Measurements from ENCODE around the gene NCKAP5. TPM values are rescaled to one million over a fixed set of nuclear protein-coding genes. Genes with fewer than 3 reads are reported as not detected.
A peak's percentile ranks its signal among the peaks of the same experiment; 100 is the strongest.

The NCKAP5 gene
- total RNA-seq, 1 experiment from 2014 or later, result not detected

DNA sequence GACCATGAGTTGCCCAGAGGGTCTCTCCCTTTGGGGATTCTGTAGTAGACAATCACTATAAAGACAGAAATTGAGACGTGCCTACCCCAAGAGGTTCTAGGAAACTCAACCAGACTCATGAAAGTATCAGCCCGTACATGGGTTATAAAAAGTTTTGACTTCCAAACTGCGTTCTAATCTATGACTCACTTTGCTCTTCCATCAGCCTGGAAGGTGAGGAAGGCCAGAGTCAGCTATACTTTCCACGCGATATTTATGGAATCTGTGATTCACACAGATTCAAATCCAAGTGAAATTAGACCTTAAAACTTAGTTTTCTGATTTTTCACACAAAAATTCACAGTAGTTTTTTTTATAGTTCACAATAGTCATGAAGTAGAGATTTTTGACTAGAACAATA lies 890.6 kb downstream of the NCKAP5 start:
- Histone ChIP-seq H3K9me3 (ENCODE audit: insufficient read depth, low read depth) (no peaks in the 10 kb centered on the region), H3K9me2 (ENCODE audit: insufficient read depth) (no peaks in the 10 kb centered on the region), H3K4me2 (no peak overlapping the region), H3K4me1 (replicated peaks; ENCODE audit: insufficient read depth) (peaks cover 1% of the 10 kb centered on the region; the same call in 1 of the 2 replicates), H3K27me3 (ENCODE audit: insufficient read depth, low read depth) (no peaks in the 10 kb centered on the region), H3K79me2 (ENCODE audit: low read depth) (no peaks in the 10 kb centered on the region), H3K27ac (no peak overlapping the region), H3K4me3 (no peak overlapping the region), H3K36me3 (ENCODE audit: low read depth) (no peaks in the 10 kb centered on the region), H4K20me1 (ENCODE audit: insufficient read depth) (no peaks in the 10 kb centered on the region), H2AFZ (no peak overlapping the region), H3F3A (ENCODE audit: insufficient read depth, low read depth) (no peaks in the 10 kb centered on the region)
- POLR2A ChIA-PET (ENCODE audit: unreplicated experiment), result no interaction called here
- no TSS peak for BruUV-seq (replicated peaks)
- DNase-seq, result no peak
- no peak for TF ChIP-seq EZH2 (IDR thresholded peaks at IDR 0.05; ENCODE audit: low read depth)
- TF ChIP-seq, protein P1, sequence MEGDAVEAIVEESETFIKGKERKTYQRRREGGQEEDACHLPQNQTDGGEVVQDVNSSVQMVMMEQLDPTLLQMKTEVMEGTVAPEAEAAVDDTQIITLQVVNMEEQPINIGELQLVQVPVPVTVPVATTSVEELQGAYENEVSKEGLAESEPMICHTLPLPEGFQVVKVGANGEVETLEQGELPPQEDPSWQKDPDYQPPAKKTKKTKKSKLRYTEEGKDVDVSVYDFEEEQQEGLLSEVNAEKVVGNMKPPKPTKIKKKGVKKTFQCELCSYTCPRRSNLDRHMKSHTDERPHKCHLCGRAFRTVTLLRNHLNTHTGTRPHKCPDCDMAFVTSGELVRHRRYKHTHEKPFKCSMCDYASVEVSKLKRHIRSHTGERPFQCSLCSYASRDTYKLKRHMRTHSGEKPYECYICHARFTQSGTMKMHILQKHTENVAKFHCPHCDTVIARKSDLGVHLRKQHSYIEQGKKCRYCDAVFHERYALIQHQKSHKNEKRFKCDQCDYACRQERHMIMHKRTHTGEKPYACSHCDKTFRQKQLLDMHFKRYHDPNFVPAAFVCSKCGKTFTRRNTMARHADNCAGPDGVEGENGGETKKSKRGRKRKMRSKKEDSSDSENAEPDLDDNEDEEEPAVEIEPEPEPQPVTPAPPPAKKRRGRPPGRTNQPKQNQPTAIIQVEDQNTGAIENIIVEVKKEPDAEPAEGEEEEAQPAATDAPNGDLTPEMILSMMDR (conservative IDR thresholded peaks at IDR 0.05), result no peak
- CTCF ChIA-PET, result interaction anchor here (0.6 kb wide), 1 partner anchor 497 kb away, joined by 3 read pairs; no protein-coding TSS in a partner anchor
- intact Hi-C loops (cut with micrococcal nuclease; ENCODE audit: unreplicated experiment), result no loop called here

DNA sequence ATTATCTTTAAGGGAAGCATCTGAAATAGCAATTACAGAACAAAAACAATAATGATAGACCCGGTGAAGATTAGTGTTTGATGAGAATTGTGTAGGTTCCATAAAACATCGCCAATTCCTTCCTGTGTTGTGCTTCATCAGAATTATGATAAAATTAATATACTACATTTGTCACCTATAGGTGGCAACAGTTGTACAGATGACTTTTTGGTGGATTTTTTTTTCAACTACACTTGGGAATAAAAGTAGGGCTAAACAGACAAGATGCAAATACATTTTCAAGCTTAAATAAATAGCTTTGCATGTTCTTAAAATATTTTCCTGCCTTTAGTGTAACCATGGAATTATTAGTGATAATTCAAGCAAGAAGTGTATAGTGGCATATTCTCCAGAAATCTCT lies 891.3 kb downstream of the NCKAP5 start:
- intact Hi-C loops (cut with micrococcal nuclease; ENCODE audit: unreplicated experiment), result no loop called here
- no peaks in the 10 kb centered on the region for H3K36me3 ChIP-seq (ENCODE audit: low read depth)
- no peak overlapping the region for H2AFZ ChIP-seq
- H3K27ac ChIP-seq, result no peak overlapping the region
- no peaks in the 10 kb centered on the region for H4K20me1 ChIP-seq (ENCODE audit: insufficient read depth)
- DNase-seq, result no peak
- no TSS peak for BruUV-seq (replicated peaks)
- H3K4me2 ChIP-seq, result no peak overlapping the region
- H3K4me3 ChIP-seq, result no peak overlapping the region
- peaks cover under 1% of the 10 kb centered on the region; the same call in 1 of the 2 replicates for H3F3A ChIP-seq (ENCODE audit: insufficient read depth, low read depth)
- no peaks in the 10 kb centered on the region for H3K79me2 ChIP-seq (ENCODE audit: low read depth)
- no peaks in the 10 kb centered on the region for H3K27me3 ChIP-seq (ENCODE audit: insufficient read depth, low read depth)
- H3K9me3 ChIP-seq (ENCODE audit: insufficient read depth, low read depth), result no peaks in the 10 kb centered on the region
- ChIA-PET POLR2A (ENCODE audit: unreplicated experiment) (no interaction called here), CTCF (interaction anchor here (0.6 kb wide), 1 partner anchor 497 kb away, joined by 3 read pairs; no protein-coding TSS in a partner anchor)
- no peak for TF ChIP-seq EZH2 (IDR thresholded peaks at IDR 0.05; ENCODE audit: low read depth)
- TF ChIP-seq, protein P1 (conservative IDR thresholded peaks at IDR 0.05), result peak; percentile 60
- H3K9me2 ChIP-seq (ENCODE audit: insufficient read depth), result no peaks in the 10 kb centered on the region
- peaks cover 8% of the 10 kb centered on the region for H3K4me1 ChIP-seq (replicated peaks; ENCODE audit: insufficient read depth)

DNA sequence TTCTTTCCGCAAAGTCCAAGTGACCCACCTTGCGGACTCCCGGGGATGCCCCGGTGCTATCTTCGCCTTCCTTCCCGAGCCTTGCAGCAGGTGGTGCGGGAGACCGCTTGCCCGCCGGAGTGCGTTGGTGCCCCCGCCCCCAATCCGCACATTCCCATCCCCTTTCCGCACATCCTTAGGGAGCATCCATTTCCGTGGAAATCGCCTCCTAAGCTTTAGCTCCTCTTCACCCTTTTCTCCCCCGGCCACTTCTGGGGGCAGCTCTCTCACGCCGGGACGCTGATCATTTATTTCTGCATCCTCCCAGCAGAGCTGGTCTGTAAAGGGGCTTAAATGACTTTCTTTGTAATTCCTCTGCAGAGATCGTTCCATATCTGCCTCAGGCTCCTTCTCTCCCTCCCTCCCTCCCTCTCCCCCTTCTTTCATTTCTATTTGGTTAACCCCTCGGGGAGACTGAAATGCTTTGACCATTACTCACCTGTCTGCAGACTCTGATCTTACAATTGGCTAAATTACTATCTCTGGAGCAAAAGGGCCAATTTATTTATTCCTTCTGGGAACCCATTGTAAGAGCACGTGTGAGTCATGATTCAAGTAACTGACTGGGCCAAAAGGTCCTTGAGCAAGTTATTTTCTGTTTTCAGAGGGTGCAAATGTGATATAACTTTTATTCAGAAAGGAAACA lies 897.0 kb downstream of the NCKAP5 start:
- Histone ChIP-seq H3F3A (ENCODE audit: insufficient read depth, low read depth) (peaks cover 11% of the 10 kb centered on the region; the same call in 1 of the 2 replicates), H3K9me3 (ENCODE audit: insufficient read depth, low read depth) (no peaks in the 10 kb centered on the region), H3K4me3 (peak overlapping the region; percentile 75), H3K4me2 (peak overlapping the region; percentile 93), H3K9me2 (ENCODE audit: insufficient read depth) (no peaks in the 10 kb centered on the region), H3K27me3 (ENCODE audit: insufficient read depth, low read depth) (no peaks in the 10 kb centered on the region), H3K27ac (0 out of 2 replicates have a peak overlapping the region, but pooled peaks have one; percentile 6), H3K36me3 (ENCODE audit: low read depth) (no peaks in the 10 kb centered on the region), H3K4me1 (replicated peaks; ENCODE audit: insufficient read depth) (peaks cover 12% of the 10 kb centered on the region), H3K79me2 (ENCODE audit: low read depth) (no peaks in the 10 kb centered on the region), H2AFZ (peak overlapping the region; percentile 77), H4K20me1 (ENCODE audit: insufficient read depth) (no peaks in the 10 kb centered on the region)
- no TSS peak for BruUV-seq (replicated peaks)
- peak; percentile 33 to 87 for DNase-seq
- CTCF ChIA-PET, result no interaction called here
- intact Hi-C loops (cut with micrococcal nuclease; ENCODE audit: unreplicated experiment), result loop anchor here (2.0 to 5.0 kb wide), 3 partner anchors 232 to 254 kb away; partner anchors contain the start of gene GPR39
- POLR2A ChIA-PET (ENCODE audit: unreplicated experiment), result interaction anchor here (0.7 kb wide), 1 partner anchor 45 kb away, joined by 4 read pairs; no protein-coding TSS in a partner anchor
- TF ChIP-seq, protein P1 (conservative IDR thresholded peaks at IDR 0.05), result no peak
- no peak for TF ChIP-seq EZH2 (IDR thresholded peaks at IDR 0.05; ENCODE audit: low read depth)
